ENCODE data around the gene NAA35.

DNA sequence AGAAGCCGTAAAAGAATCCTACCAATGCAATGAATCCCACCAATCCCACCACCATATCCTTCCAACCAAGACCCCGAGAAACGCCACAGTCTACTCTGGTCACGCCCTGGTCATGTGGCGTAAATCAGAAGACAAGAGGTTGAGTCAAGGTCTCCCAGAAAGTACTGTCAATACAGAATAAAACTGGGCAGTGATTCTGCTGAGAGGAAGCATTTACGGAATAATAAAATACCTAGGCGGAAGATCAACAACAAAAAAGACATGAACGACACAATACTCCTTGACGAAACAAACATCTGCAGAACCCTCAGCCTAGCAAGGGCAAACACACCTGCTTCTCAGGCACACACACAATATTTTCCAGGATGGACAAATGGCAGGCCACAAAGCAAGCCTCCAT lies 95.6 kb downstream of the NAA35 start:
- TF ChIP-seq CTCF (conservative IDR thresholded peaks at IDR 0.05) (no peak), EZH2 (IDR thresholded peaks at IDR 0.05; ENCODE audit: low read depth) (no peak)
